22Rv1 (cell line): ENCODE results near the gene KIR2DL1.
"Not testable (repeated sequence)": the region's sequence is repeated elsewhere in the genome, so short reads cannot be mapped to it uniquely, and the experiment has no call there.

Source experiments
- ZFX ChIP-seq: fragments of 450-650 bp; IDR thresholded peaks from 2 replicates; pipeline ENCODE4 v1.6.1; 2017; ENCODE audit warnings: antibody characterized with exemption, borderline replicate concordance
- TF ChIP-seq, protein P1 (sequence below): fragments of 450-650 bp; IDR thresholded peaks from 2 replicates; pipeline ENCODE4 v1.5.1; 2017; ENCODE audit warnings: mild to moderate bottlenecking

DNA sequence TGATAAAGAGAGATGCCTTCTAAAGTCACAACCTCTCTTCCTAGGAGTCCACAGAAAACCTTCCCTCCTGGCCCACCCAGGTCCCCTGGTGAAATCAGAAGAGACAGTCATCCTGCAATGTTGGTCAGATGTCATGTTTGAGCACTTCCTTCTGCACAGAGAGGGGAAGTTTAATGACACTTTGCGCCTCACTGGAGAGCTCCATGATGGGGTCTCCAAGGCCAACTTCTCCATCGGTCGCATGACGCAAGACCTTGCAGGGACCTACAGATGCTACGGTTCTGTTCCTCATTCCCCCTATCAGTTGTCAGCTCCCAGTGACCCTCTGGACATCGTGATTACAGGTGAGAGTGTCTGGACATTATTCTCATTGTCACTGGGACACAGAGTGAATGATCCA is 18.6 kb downstream of the KIR2DL1 start:
- TF ChIP-seq, protein P1, sequence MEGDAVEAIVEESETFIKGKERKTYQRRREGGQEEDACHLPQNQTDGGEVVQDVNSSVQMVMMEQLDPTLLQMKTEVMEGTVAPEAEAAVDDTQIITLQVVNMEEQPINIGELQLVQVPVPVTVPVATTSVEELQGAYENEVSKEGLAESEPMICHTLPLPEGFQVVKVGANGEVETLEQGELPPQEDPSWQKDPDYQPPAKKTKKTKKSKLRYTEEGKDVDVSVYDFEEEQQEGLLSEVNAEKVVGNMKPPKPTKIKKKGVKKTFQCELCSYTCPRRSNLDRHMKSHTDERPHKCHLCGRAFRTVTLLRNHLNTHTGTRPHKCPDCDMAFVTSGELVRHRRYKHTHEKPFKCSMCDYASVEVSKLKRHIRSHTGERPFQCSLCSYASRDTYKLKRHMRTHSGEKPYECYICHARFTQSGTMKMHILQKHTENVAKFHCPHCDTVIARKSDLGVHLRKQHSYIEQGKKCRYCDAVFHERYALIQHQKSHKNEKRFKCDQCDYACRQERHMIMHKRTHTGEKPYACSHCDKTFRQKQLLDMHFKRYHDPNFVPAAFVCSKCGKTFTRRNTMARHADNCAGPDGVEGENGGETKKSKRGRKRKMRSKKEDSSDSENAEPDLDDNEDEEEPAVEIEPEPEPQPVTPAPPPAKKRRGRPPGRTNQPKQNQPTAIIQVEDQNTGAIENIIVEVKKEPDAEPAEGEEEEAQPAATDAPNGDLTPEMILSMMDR = not testable (repeated sequence)
- TF ChIP-seq ZFX = not testable (repeated sequence)
